Measurements from ENCODE around the gene IGSF11.

DNA sequence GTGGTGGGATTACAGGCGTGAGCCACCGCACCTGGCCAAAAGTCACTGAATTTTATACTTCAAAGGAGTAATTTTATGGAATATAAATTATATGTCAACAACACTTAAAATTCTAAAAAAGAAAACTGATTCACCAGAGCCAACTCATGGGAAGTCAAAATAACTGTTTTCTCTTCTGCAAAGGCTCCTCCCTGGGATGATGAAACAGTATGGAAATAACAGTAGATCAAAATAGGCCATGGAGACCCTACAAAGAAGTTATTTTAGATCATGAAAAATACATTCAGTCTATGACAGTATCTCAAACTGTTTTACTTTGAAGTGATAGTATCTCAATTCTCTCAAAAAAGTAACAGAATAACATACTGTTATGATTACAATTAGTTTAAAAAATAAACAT lies 102.7 kb downstream of the IGSF11 start:
- TF ChIP-seq POLR2A (IDR thresholded peaks at IDR 0.05; ENCODE audit: low read depth, low read length) (no peak), TAF1 (IDR thresholded peaks at IDR 0.05; ENCODE audit: low read depth, low read length) (no peak), POLR2AphosphoS5 (IDR thresholded peaks at IDR 0.05; ENCODE audit: low read depth, low read length) (no peak), POU2F2 (IDR thresholded peaks at IDR 0.05; ENCODE audit: low read depth, low read length) (no peak), SPI1 (IDR thresholded peaks at IDR 0.05; ENCODE audit: low read depth, low read length) (no peak), PAX5 (IDR thresholded peaks at IDR 0.05; ENCODE audit: insufficient read depth, low read length, severe bottlenecking) (no peak)
